HepG2 (cell line): ENCODE data around the gene HMGN5. TPM values are rescaled to one million over a fixed set of nuclear protein-coding genes. Genes with fewer than 3 reads are reported as not detected.

ENCODE experiments used
- ERF ChIP-seq: IDR thresholded peaks from 2 replicates; pipeline ENCODE4 v1.6.1; 2018; ENCODE audit warnings: missing biosample characterization, missing genetic modification reagents
- EZH2 ChIP-seq: conservative IDR thresholded peaks from 2 replicates; pipeline ENCODE4 v1.6.1; 2012; ENCODE audit warnings: mild to moderate bottlenecking, low read depth, low read length, moderate library complexity
- NFYB ChIP-seq: sonication (generic); formaldehyde crosslinking; IDR thresholded peaks from 2 replicates; pipeline ENCODE4 v1.4.0; 2020; ENCODE audit warnings: missing genetic modification reagents
- ONECUT2 ChIP-seq: sonication (generic); formaldehyde crosslinking; IDR thresholded peaks from 2 replicates; pipeline ENCODE4 v1.4.0; 2020; ENCODE audit warnings: missing genetic modification reagents
- POGK ChIP-seq: sonication (generic); formaldehyde crosslinking; conservative IDR thresholded peaks from 2 replicates; pipeline ENCODE4 v1.8.0; 2022; ENCODE audit warnings: mild to moderate bottlenecking, moderate library complexity, missing genetic modification reagents
- POLR2AphosphoS5 ChIP-seq: IDR thresholded peaks from 2 replicates; pipeline ENCODE4 v1.6.1; 2012; ENCODE audit warnings: low read depth, low read length
- SAP130 ChIP-seq: IDR thresholded peaks from 2 replicates; pipeline ENCODE4 v1.6.1; 2016; ENCODE audit warnings: low read depth
- ZMYM4 ChIP-seq: sonication (generic); formaldehyde crosslinking; IDR thresholded peaks from 2 replicates; pipeline ENCODE4 v1.8.1; 2023; ENCODE audit warnings: mild to moderate bottlenecking, missing genetic modification reagents
- ZNF362 ChIP-seq: sonication (generic); formaldehyde crosslinking; IDR thresholded peaks from 2 replicates; pipeline ENCODE4 v1.4.0; 2020; ENCODE audit warnings: missing genetic modification reagents, mild to moderate bottlenecking, borderline replicate concordance
- polyA plus RNA-seq, 8 experiments: library from polyadenylated mRNA; depleted of rRNA in 3 of 8; stranded (reverse) in 7 of 8; unstranded in 1 of 8; fragments of >200 nt; fragmentation: Illumina TruSeq in 4 of 8; extraction: Trizol in 4 of 8; gene quantifications; 2 replicates each; pipeline versions ENCODE4 v1.2.1 to v1.2.3, GENCODE V29; 2011 to 2016; ENCODE audit warnings: low read depth in 4 of 8, missing spikeins in 1 of 8, mixed read lengths in 1 of 8; ENCODE audit not compliant: insufficient read depth in 1 of 8
- total RNA-seq, 5 experiments: library from RNA; depleted of rRNA; stranded (reverse); fragments of >200 nt; fragmentation: Illumina TruSeq; extraction: Trizol; gene quantifications; 2 replicates each; pipeline ENCODE4 v1.2.3, GENCODE V29; 2016; ENCODE audit warnings: low read depth in 1 of 5
- TF ChIP-seq, protein P1 (sequence below): sonication (generic); formaldehyde crosslinking; IDR thresholded peaks from 2 replicates; pipeline ENCODE4 v1.4.0; 2020; ENCODE audit warnings: missing genetic modification reagents, borderline replicate concordance

HMGN5 gene
- total and polyA plus RNA-seq, 2 of the 13 experiments (the other 11 are each of a cell fraction or from before 2014, with no cell fraction given) = 0.24 to 0.44 TPM

DNA sequence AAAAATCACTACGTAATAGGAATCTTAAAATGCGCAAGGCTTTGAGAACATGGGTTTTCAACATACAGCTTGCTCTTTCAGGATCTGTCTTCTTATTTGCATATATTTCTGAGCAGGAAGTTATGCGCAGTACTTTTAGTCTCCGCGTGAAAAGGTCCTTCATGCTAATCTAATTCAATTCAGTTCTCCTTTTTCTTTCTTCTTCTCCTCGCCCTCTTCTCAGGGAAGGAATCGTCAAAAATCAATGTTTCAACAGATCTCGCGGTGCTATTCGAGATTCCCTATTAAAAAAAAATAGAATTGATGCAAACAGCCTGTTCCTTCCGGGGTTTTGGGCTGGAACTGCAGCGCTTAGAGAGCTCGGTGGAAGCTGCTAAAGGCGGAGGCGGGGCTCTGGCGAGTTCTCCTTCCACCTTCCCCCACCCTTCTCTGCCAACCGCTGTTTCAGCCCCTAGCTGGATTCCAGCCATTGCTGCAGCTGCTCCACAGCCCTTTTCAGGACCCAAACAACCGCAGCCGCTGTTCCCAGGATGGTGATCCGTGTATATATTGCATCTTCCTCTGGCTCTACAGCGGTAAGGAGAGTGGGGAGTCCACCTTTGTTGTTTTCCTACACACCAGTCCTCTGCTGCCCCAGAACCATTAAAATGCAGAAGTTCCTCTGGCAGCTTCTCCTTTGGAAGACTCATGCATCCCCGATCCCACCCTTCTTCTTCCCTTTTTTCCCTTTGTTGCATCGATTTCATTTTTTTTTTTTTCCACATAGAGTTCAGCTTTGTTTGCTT lies at the start of gene HMGN5, which contains the start of gene SH3BGRL (continued):
- TF ChIP-seq, protein P1, sequence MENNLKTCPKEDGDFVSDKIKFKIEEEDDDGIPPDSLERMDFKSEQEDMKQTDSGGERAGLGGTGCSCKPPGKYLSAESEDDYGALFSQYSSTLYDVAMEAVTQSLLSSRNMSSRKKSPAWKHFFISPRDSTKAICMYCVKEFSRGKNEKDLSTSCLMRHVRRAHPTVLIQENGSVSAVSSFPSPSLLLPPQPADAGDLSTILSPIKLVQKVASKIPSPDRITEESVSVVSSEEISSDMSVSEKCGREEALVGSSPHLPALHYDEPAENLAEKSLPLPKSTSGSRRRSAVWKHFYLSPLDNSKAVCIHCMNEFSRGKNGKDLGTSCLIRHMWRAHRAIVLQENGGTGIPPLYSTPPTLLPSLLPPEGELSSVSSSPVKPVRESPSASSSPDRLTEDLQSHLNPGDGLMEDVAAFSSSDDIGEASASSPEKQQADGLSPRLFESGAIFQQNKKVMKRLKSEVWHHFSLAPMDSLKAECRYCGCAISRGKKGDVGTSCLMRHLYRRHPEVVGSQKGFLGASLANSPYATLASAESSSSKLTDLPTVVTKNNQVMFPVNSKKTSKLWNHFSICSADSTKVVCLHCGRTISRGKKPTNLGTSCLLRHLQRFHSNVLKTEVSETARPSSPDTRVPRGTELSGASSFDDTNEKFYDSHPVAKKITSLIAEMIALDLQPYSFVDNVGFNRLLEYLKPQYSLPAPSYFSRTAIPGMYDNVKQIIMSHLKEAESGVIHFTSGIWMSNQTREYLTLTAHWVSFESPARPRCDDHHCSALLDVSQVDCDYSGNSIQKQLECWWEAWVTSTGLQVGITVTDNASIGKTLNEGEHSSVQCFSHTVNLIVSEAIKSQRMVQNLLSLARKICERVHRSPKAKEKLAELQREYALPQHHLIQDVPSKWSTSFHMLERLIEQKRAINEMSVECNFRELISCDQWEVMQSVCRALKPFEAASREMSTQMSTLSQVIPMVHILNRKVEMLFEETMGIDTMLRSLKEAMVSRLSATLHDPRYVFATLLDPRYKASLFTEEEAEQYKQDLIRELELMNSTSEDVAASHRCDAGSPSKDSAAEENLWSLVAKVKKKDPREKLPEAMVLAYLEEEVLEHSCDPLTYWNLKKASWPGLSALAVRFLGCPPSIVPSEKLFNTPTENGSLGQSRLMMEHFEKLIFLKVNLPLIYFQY (CRISPR knock-in tag) = no peak
- TF ChIP-seq SAP130 (CRISPR knock-in tag) (no peak), ZNF362 (CRISPR knock-in tag) (peak; percentile 82), ZMYM4 (peak; percentile 57), POLR2AphosphoS5 (no peak), ONECUT2 (CRISPR knock-in tag) (peak; percentile 56; the same call in 1 of the 2 replicates), EZH2 (no peak), POGK (CRISPR knock-in tag) (no peak), NFYB (no peak), ERF (CRISPR knock-in tag) (no peak)
